Activated CD4-positive, alpha-beta T cell treated with anti-CD3 and anti-CD28 coated beads, Interleukin-2, amount 50 U/mL, for 4 hours (primary cell): Measurements from ENCODE around the gene PTPRG.

Experiments
- DNase-seq, 2 experiments: peaks; one replicate each; pipeline ENCODE4 v3.0.0-alpha.2; 2020

The PTPRG gene

DNA sequence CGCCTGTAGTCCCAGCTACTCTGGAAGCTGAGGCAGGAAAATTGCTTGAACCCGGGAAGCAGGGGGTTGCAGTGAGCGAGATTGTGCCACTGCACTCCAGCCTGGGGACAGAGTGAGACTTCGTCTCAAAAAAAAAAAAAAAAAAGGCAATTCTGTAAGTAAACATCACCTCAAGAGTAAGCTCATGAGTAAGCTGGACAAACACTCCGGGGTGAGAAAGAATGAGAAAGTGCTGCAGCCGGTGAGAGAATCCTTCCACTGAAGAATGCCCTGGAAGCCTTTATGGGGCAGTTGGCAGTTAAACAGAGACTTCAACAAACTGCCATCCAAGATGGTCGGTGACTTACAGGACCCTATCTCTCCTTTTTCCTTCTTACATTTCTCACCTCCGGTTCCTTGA, 764.5 kb downstream of the PTPRG start:
- no peak for DNase-seq

- DNase-seq = no peak
These were observed 768.6 kb downstream of the PTPRG start for GRCh38 chr3:62329971-62330370.

DNA sequence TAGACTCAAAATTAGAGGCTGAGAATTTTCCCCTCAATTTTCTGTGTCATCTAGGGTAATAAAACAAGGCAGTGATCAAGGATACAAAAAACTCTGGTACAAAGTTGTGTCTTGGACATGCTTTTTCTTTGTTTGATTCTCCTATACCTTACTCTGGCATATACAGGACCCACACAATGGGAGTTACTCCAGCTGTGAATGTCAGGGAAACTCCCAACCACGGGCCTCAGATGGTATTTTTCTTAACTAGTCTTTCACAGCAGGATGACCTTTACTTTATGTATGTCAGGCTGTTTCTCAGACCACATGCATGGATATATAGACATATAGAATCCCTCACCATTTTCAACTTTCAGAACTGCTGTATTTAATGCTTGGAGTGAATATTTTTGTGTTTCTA, 770.6 kb downstream of the PTPRG start:
- no peak for DNase-seq

GRCh38 chr3:62332835-62333244, 771.5 kb downstream of the PTPRG start:
- DNase-seq = no peak

- no peak for DNase-seq
These were observed 773.8 kb downstream of the PTPRG start for GRCh38 chr3:62335196-62335595.

DNA sequence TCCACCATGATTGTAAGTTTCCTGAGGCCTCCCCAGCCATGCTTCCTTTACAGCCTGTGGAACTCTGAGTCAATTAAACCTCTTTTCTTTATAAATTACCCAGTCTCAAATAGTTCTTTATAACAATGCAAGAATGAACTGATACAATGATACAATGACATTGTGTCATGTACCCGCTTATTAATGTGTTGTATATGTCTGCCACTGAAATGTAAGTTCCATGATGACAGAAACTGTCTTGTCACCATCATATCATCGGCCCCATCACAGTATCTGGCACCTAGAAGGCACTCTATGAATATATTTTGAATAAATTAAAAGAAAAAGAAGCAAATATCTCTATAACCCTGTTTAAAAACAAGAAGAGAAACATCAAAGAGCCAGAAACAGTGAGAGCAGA, 782.4 kb downstream of the PTPRG start:
- DNase-seq = no peak
